ACC112 (cell line): ENCODE data around the gene SLC6A12.

Source experiments
- H2AFZ ChIP-seq: fragments of 200-600 bp; sonication (generic); one replicate; pipeline ENCODE4 v1.6.0; 2017; ENCODE audit warnings: antibody characterized with exemption, low read length; ENCODE audit not compliant: unreplicated experiment
- H3K27ac ChIP-seq: fragments of 200-600 bp; sonication (generic); 2 replicates; pipeline ENCODE4 v1.5.1; 2014; ENCODE audit warnings: low read depth, mild to moderate bottlenecking, antibody characterized with exemption, low read length, moderate library complexity
- H3K27me3 ChIP-seq: fragments of 200-600 bp; sonication (generic); 2 replicates; pipeline ENCODE4 v1.6.1; 2014; ENCODE audit warnings: mild to moderate bottlenecking, antibody characterized with exemption, low read length, moderate library complexity, mixed read lengths; ENCODE audit not compliant: insufficient read depth
- H3K36me3 ChIP-seq: fragments of 200-600 bp; sonication (generic); 2 replicates; pipeline ENCODE4 v1.6.1; 2016; ENCODE audit warnings: mild to moderate bottlenecking, antibody characterized with exemption, low read length, moderate library complexity, mixed read lengths; ENCODE audit not compliant: insufficient read depth
- H3K4me1 ChIP-seq: fragments of 200-600 bp; sonication (generic); one replicate; pipeline ENCODE4 v1.6.1; 2016; ENCODE audit warnings: low read length, mixed read lengths; ENCODE audit not compliant: insufficient read depth, unreplicated experiment, control insufficient read depth
- H3K4me3 ChIP-seq: fragments of 200-600 bp; sonication (generic); 2 replicates; pipeline ENCODE4 v1.5.1; 2014; ENCODE audit warnings: mild to moderate bottlenecking, low read depth, low read length
- H3K79me2 ChIP-seq: fragments of 200-600 bp; sonication (generic); one replicate; pipeline ENCODE4 v1.6.0; 2016; ENCODE audit warnings: low read length; ENCODE audit not compliant: control insufficient read depth, unreplicated experiment, insufficient read depth

The SLC6A12 gene

GRCh38 chr12:160858-161257 is 53.1 kb downstream of the SLC6A12 start:
- Histone ChIP-seq H2AFZ (no peak overlapping the region), H3K79me2 (no peaks in the 10 kb centered on the region), H3K27me3 (peaks cover 38% of the 10 kb centered on the region), H3K4me1 (no peaks in the 10 kb centered on the region), H3K4me3 (no peak overlapping the region), H3K27ac (no peak overlapping the region), H3K36me3 (no peaks in the 10 kb centered on the region)

GRCh38 chr12:159156-159782 is 54.7 kb downstream of the SLC6A12 start:
- Histone ChIP-seq H3K4me3 (no peak overlapping the region), H3K27me3 (peaks cover 38% of the 10 kb centered on the region), H3K4me1 (no peaks in the 10 kb centered on the region), H2AFZ (no peak overlapping the region), H3K27ac (no peak overlapping the region), H3K36me3 (no peaks in the 10 kb centered on the region), H3K79me2 (no peaks in the 10 kb centered on the region)

GRCh38 chr12:157644-158043 is 56.3 kb downstream of the SLC6A12 start:
- Histone ChIP-seq H3K4me1 (no peaks in the 10 kb centered on the region), H3K36me3 (no peaks in the 10 kb centered on the region), H3K27ac (no peak overlapping the region), H3K79me2 (no peaks in the 10 kb centered on the region), H3K4me3 (no peak overlapping the region), H3K27me3 (peaks cover 42% of the 10 kb centered on the region), H2AFZ (no peak overlapping the region)

GRCh38 chr12:156945-157344 is 57.0 kb downstream of the SLC6A12 start:
- H2AFZ ChIP-seq: no peak overlapping the region
- H3K4me1 ChIP-seq: no peaks in the 10 kb centered on the region
- H3K4me3 ChIP-seq: no peak overlapping the region
- H3K79me2 ChIP-seq: no peaks in the 10 kb centered on the region
- no peak overlapping the region for H3K27ac ChIP-seq
- peaks cover 35% of the 10 kb centered on the region for H3K27me3 ChIP-seq
- no peaks in the 10 kb centered on the region for H3K36me3 ChIP-seq

- Histone ChIP-seq H3K36me3 (no peaks in the 10 kb centered on the region), H3K79me2 (no peaks in the 10 kb centered on the region), H3K27ac (no peak overlapping the region), H3K4me3 (no peak overlapping the region), H3K4me1 (no peaks in the 10 kb centered on the region), H3K27me3 (peaks cover 33% of the 10 kb centered on the region), H2AFZ (no peak overlapping the region)
Measured at GRCh38 chr12:155646-156045, 58.3 kb downstream of the SLC6A12 start.

GRCh38 chr12:155006-155405 is 59.0 kb downstream of the SLC6A12 start:
- H3K36me3 ChIP-seq: no peaks in the 10 kb centered on the region
- H2AFZ ChIP-seq: no peak overlapping the region
- H3K79me2 ChIP-seq: no peaks in the 10 kb centered on the region
- no peak overlapping the region for H3K4me3 ChIP-seq
- H3K27me3 ChIP-seq: peaks cover 34% of the 10 kb centered on the region
- no peak overlapping the region for H3K27ac ChIP-seq
- H3K4me1 ChIP-seq: no peaks in the 10 kb centered on the region

- Histone ChIP-seq H3K79me2 (no peaks in the 10 kb centered on the region), H3K4me1 (no peaks in the 10 kb centered on the region), H3K36me3 (no peaks in the 10 kb centered on the region), H3K4me3 (no peak overlapping the region), H3K27ac (no peak overlapping the region), H3K27me3 (peaks cover 34% of the 10 kb centered on the region), H2AFZ (no peak overlapping the region)
Measured at GRCh38 chr12:154058-154457, 59.9 kb downstream of the SLC6A12 start.

GRCh38 chr12:153080-153746 is 60.7 kb downstream of the SLC6A12 start:
- H3K79me2 ChIP-seq: no peaks in the 10 kb centered on the region
- no peak overlapping the region for H3K4me3 ChIP-seq
- H3K27ac ChIP-seq: no peak overlapping the region
- no peak overlapping the region for H2AFZ ChIP-seq
- no peaks in the 10 kb centered on the region for H3K36me3 ChIP-seq
- no peaks in the 10 kb centered on the region for H3K4me1 ChIP-seq
- H3K27me3 ChIP-seq: peaks cover 41% of the 10 kb centered on the region

GRCh38 chr12:152440-152839 is 61.5 kb downstream of the SLC6A12 start:
- Histone ChIP-seq H2AFZ (no peak overlapping the region), H3K79me2 (no peaks in the 10 kb centered on the region), H3K27ac (no peak overlapping the region), H3K4me3 (no peak overlapping the region), H3K4me1 (no peaks in the 10 kb centered on the region), H3K27me3 (peaks cover 47% of the 10 kb centered on the region), H3K36me3 (no peaks in the 10 kb centered on the region)

- Histone ChIP-seq H3K79me2 (no peaks in the 10 kb centered on the region), H3K4me1 (no peaks in the 10 kb centered on the region), H3K4me3 (no peak overlapping the region), H3K36me3 (no peaks in the 10 kb centered on the region), H3K27ac (no peak overlapping the region), H2AFZ (no peak overlapping the region), H3K27me3 (peaks cover 51% of the 10 kb centered on the region)
Measured at GRCh38 chr12:151579-151978, 62.4 kb downstream of the SLC6A12 start.

- Histone ChIP-seq H3K27ac (no peak overlapping the region), H3K27me3 (peaks cover 48% of the 10 kb centered on the region), H3K4me3 (no peak overlapping the region), H3K4me1 (no peaks in the 10 kb centered on the region), H2AFZ (no peak overlapping the region), H3K36me3 (no peaks in the 10 kb centered on the region), H3K79me2 (no peaks in the 10 kb centered on the region)
Measured at GRCh38 chr12:148676-149416, 65.1 kb downstream of the SLC6A12 start.
